PC-9 (cell line): ENCODE data around the gene PRSS3. TPM values are rescaled to one million over a fixed set of nuclear protein-coding genes. Genes with fewer than 3 reads are reported as not detected.

ENCODE experiments used
- BruUV-seq: library from RNA; stranded (reverse); fragments of 400-500 nt; replicated peaks from 2 replicates; lab custom pipeline; 2021; lab: Mats Ljungman, UMichigan
- CTCF ChIA-PET: fragments of 300-600 bp; sonication (Branson Sonifier 250); formaldehyde crosslinking; loops from one replicate; lab custom pipeline; 2022; ENCODE audit warnings: antibody characterized with exemption; lab: Charles Lee
- POLR2A ChIA-PET: fragments of 300-600 bp; sonication (Branson Sonifier 250); formaldehyde crosslinking; loops from one replicate; lab custom pipeline; 2022; ENCODE audit warnings: antibody characterized with exemption; ENCODE audit not compliant: unreplicated experiment; lab: Charles Lee
- DNase-seq, 2 experiments: peaks; one replicate each; pipeline versions ENCODE4 v3.0.0 to v3.0.0-alpha.2; 2015 to 2022; ENCODE audit warnings: mixed read lengths in 1 of 2
- H2AFZ ChIP-seq: fragments of 200-600 bp; sonication (generic); 2 replicates; pipeline ENCODE4 v1.8.1; 2017; ENCODE audit warnings: antibody characterized with exemption
- H3F3A ChIP-seq: fragments of 200-600 bp; sonication (generic); 2 replicates; pipeline ENCODE4 v1.8.1; 2017; ENCODE audit warnings: antibody characterized with exemption, mild to moderate bottlenecking, low read depth; ENCODE audit not compliant: insufficient read depth
- H3K27ac ChIP-seq: fragments of 200-600 bp; sonication (generic); 2 replicates; pipeline ENCODE4 v1.6.1; 2016; ENCODE audit warnings: mixed run types
- H3K27me3 ChIP-seq: fragments of 200-600 bp; sonication (generic); 2 replicates; pipeline ENCODE4 v1.6.1; 2016; ENCODE audit warnings: low read depth, mixed run types; ENCODE audit not compliant: insufficient read depth
- H3K36me3 ChIP-seq: fragments of 200-600 bp; sonication (generic); 2 replicates; pipeline ENCODE4 v1.6.1; 2016; ENCODE audit warnings: low read depth, mixed run types
- H3K4me1 ChIP-seq: fragments of 200-600 bp; sonication (generic); replicated peaks from 2 replicates; pipeline ENCODE4 v1.6.1; 2016; ENCODE audit warnings: mixed run types; ENCODE audit not compliant: insufficient read depth
- H3K4me2 ChIP-seq: fragments of 200-600 bp; sonication (generic); 2 replicates; pipeline ENCODE4 v1.6.1; 2017; ENCODE audit warnings: mixed run types
- H3K4me3 ChIP-seq: fragments of 200-600 bp; sonication (generic); 2 replicates; pipeline ENCODE4 v1.6.1; 2016; ENCODE audit warnings: mixed run types
- H3K79me2 ChIP-seq: fragments of 200-600 bp; sonication (generic); 2 replicates; pipeline ENCODE4 v1.6.1; 2017; ENCODE audit warnings: low read depth, mixed run types
- H3K9me2 ChIP-seq: fragments of 200-600 bp; sonication (generic); 2 replicates; pipeline ENCODE4 v1.8.1; 2017; ENCODE audit warnings: mild to moderate bottlenecking; ENCODE audit not compliant: insufficient read depth
- H3K9me3 ChIP-seq: fragments of 200-600 bp; sonication (generic); 2 replicates; pipeline ENCODE4 v1.8.1; 2016; ENCODE audit warnings: low read depth; ENCODE audit not compliant: insufficient read depth
- H4K20me1 ChIP-seq: fragments of 200-600 bp; sonication (generic); 2 replicates; pipeline ENCODE4 v1.8.1; 2017; ENCODE audit not compliant: insufficient read depth
- EZH2 ChIP-seq: fragments of 200-600 bp; sonication (generic); IDR thresholded peaks from 2 replicates; pipeline ENCODE4 v1.8.0; 2017; ENCODE audit warnings: antibody characterized with exemption, low read depth
- intact Hi-C: fragments of 100-400 bp; cut with micrococcal nuclease; formaldehyde crosslinking; loops from one replicate; pipeline ENCODE4 v1.10.0; 2022; ENCODE audit not compliant: unreplicated experiment
- total RNA-seq: library from RNA; stranded (reverse); gene quantifications from 2 replicates; pipeline ENCODE4 v1.2.3, GENCODE V29; 2021
- TF ChIP-seq, protein P1 (sequence below): fragments of 200-600 bp; sonication (generic); conservative IDR thresholded peaks from 2 replicates; pipeline ENCODE4 v1.6.1; 2017; ENCODE audit warnings: mixed run types, antibody characterized with exemption, mild to moderate bottlenecking, moderate library complexity

PRSS3 gene
- total RNA-seq, 1 experiment from 2014 or later = 1.6 TPM

DNA sequence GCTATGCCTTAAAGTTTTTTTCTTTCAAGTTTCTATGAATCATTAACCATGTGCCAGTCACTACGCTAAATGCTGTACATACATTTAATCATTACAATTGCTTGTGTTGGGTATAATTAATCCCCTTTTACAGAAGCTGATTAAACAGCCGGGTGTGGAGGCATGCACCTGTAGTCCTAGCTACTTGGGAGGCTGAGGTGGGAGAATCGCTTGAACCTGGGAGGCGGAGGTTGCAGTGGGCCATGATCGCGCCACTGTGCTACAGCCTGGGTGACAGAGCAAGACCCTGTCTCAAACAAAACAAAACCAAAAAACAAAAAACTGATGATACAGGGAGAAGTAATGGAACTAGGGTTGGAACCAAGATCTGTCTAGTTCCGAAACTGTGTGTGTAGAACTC lies 20.4 kb downstream of the PRSS3 start:
- CTCF ChIA-PET = no interaction called here
- DNase-seq = no peak
- H3K27ac ChIP-seq = peak overlapping the region; percentile 96
- no peaks in the 10 kb centered on the region for H3K27me3 ChIP-seq
- POLR2A ChIA-PET = no interaction called here
- H3K4me1 ChIP-seq = peaks cover 39% of the 10 kb centered on the region
- TF ChIP-seq EZH2 = no peak
- TF ChIP-seq, protein P1, sequence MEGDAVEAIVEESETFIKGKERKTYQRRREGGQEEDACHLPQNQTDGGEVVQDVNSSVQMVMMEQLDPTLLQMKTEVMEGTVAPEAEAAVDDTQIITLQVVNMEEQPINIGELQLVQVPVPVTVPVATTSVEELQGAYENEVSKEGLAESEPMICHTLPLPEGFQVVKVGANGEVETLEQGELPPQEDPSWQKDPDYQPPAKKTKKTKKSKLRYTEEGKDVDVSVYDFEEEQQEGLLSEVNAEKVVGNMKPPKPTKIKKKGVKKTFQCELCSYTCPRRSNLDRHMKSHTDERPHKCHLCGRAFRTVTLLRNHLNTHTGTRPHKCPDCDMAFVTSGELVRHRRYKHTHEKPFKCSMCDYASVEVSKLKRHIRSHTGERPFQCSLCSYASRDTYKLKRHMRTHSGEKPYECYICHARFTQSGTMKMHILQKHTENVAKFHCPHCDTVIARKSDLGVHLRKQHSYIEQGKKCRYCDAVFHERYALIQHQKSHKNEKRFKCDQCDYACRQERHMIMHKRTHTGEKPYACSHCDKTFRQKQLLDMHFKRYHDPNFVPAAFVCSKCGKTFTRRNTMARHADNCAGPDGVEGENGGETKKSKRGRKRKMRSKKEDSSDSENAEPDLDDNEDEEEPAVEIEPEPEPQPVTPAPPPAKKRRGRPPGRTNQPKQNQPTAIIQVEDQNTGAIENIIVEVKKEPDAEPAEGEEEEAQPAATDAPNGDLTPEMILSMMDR = no peak
- peaks cover 29% of the 10 kb centered on the region for H3F3A ChIP-seq
- H3K4me2 ChIP-seq = peak overlapping the region; percentile 75
- H4K20me1 ChIP-seq = peaks cover 12% of the 10 kb centered on the region; the same call in 1 of the 2 replicates
- no peaks in the 10 kb centered on the region for H3K9me2 ChIP-seq
- no peaks in the 10 kb centered on the region for H3K9me3 ChIP-seq
- H3K79me2 ChIP-seq = peaks cover 40% of the 10 kb centered on the region
- H3K36me3 ChIP-seq = no peaks in the 10 kb centered on the region
- H3K4me3 ChIP-seq = peak overlapping the region; percentile 62; the same call in 1 of the 2 replicates
- BruUV-seq = no TSS peak
- intact Hi-C loops = loop anchor here (1.0 to 10.0 kb wide), 4 partner anchors 36 to 581 kb away; no protein-coding TSS in a partner anchor
- no peak overlapping the region; the same call in 1 of the 2 replicates for H2AFZ ChIP-seq

DNA sequence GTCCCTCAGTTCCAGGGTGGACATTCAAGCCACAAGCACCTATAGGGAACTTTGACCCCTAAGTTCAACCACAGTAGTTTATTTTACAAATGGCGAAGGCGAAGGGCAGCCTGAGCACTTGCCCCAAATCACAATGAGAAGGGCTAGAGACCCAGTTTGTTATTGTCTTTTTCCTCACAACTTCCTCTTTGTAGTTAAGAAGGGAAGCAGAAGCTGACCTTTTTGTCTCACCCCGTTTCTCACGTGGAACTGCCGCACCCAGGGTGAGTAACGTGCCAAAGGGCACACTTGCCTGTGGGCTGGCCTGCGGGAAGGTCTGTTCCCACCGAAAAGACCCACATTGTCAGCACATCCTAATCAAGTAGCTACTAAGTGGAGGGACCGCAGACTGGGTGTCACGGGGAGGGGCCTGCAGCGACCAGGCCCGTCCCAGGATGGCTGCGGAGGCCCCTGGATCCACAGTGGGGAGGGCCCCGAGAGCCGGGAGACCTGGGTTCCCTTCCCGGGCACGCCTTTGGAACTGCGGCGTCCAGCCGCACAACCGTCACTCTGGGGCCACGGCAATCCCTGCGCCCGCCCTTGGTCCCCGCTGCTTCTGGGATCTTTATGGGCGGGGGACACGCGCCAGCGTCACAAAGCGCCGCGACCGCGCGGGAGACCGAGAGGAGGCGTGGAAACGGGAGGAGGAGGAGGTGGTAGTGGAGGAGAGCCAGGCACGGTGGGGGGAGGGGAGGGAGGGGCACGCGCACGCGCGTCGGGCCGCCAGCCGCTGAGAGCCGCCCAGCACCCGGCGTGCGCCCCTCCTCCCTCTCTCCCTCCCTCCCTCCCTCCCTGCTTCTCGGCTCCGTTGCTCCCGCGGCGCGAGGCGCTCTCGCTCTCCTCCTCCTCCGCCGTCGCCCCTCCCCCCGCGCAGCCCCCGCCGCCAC lies 21.2 kb downstream of the PRSS3 start, which contains the start of gene UBE2R2:
UBE2R2 (plus strand) TSS at position 834 of the 926 bp plus-strand sequence. CDS start 598 bp downstream, outside the sequence.
- Histone ChIP-seq H3K9me3 (no peaks in the 10 kb centered on the region), H3F3A (peaks cover 29% of the 10 kb centered on the region), H3K4me2 (peak within 1 kb of the TSS; percentile 75), H4K20me1 (peaks cover 20% of the 10 kb centered on the region; the same call in 1 of the 2 replicates), H3K27ac (peak within 1 kb of the TSS; percentile 96), H3K27me3 (no peaks in the 10 kb centered on the region), H2AFZ (peak within 1 kb of the TSS; percentile 72), H3K36me3 (no peaks in the 10 kb centered on the region), H3K4me1 (peaks cover 39% of the 10 kb centered on the region), H3K4me3 (peak within 1 kb of the TSS; percentile 74), H3K79me2 (peaks cover 48% of the 10 kb centered on the region), H3K9me2 (no peaks in the 10 kb centered on the region)
- peak; percentile 82 to 84 for DNase-seq
- intact Hi-C loops = loop anchor here (1.0 to 10.0 kb wide), 4 partner anchors 36 to 582 kb away; no protein-coding TSS in a partner anchor
- ChIA-PET CTCF (interaction anchor here (0.6 kb wide), 1 partner anchor 256 kb away, joined by 3 read pairs; no protein-coding TSS in a partner anchor), POLR2A (no interaction called here)
- TSS peak; percentile 88 for BruUV-seq
- TF ChIP-seq EZH2 = no peak
- TF ChIP-seq, protein P1 = no peak

DNA sequence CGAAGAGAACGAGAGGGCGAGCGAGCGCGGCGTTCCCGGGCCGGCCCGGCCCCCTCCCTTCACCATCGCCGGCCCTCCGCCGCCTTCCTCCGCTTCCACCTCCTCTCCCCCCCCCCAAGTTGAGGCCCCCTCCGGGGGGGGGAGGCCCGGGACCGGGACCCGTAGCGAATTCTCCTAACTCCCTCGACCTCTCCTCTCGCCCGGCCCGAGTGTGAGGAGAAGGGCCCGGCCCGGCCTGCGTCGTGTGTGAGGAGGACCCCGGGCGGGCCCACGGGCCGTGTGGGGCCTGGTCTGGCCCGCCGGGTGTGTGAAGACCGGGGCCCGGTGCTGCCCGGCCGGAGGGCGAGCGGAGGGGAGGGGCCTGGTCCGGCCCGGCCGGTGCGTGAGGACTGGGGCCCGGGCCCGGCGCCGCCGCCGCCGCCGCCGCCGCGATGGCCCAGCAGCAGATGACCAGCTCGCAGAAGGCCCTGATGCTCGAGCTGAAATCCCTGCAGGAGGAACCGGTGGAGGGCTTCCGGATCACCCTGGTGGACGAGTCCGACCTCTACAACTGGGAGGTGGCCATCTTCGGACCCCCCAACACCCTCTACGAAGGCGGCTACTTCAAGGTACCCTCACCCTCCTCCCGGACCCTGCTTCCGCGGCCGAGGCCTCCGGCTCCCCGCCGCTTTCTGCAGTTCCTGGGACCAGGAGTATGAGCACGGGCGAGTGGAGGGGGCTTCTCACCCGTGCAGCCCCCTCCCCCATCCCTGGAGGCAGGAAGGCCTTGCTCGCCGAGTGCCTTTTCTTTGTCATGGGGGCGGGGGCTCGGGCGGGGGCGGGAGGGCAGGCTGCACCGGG lies 22.2 kb downstream of the PRSS3 start:
- no peaks in the 10 kb centered on the region for H3K36me3 ChIP-seq
- H3K9me3 ChIP-seq = no peaks in the 10 kb centered on the region
- ChIA-PET POLR2A (no interaction called here), CTCF (interaction anchor here (0.6 kb wide), 1 partner anchor 34 kb away, joined by 5 read pairs; no protein-coding TSS in a partner anchor)
- intact Hi-C loops = loop anchor here (2.0 to 10.0 kb wide), 3 partner anchors 35 to 583 kb away; no protein-coding TSS in a partner anchor
- H3K4me2 ChIP-seq = peak overlapping the region; percentile 49
- peaks cover 22% of the 10 kb centered on the region; the same call in 1 of the 2 replicates for H4K20me1 ChIP-seq
- peak; percentile 38 to 55 for DNase-seq
- H3K4me1 ChIP-seq = peaks cover 39% of the 10 kb centered on the region
- no peak overlapping the region for H2AFZ ChIP-seq
- peak overlapping the region; percentile 96 for H3K27ac ChIP-seq
- TF ChIP-seq, protein P1 = no peak
- no peak for TF ChIP-seq EZH2
- peaks cover 29% of the 10 kb centered on the region for H3F3A ChIP-seq
- no peaks in the 10 kb centered on the region for H3K9me2 ChIP-seq
- H3K27me3 ChIP-seq = no peaks in the 10 kb centered on the region
- H3K79me2 ChIP-seq = peaks cover 57% of the 10 kb centered on the region
- peak overlapping the region; percentile 74 for H3K4me3 ChIP-seq
- TSS peak; percentile 30 for BruUV-seq
